Measurements from ENCODE around the gene WDR44. TPM values are rescaled to one million over a fixed set of nuclear protein-coding genes. Genes with fewer than 3 reads are reported as not detected.

WDR44 gene
- total RNA-seq, 4 donors from 2014 or later, result 17.9 to 25.0 (median 19.9) TPM

DNA sequence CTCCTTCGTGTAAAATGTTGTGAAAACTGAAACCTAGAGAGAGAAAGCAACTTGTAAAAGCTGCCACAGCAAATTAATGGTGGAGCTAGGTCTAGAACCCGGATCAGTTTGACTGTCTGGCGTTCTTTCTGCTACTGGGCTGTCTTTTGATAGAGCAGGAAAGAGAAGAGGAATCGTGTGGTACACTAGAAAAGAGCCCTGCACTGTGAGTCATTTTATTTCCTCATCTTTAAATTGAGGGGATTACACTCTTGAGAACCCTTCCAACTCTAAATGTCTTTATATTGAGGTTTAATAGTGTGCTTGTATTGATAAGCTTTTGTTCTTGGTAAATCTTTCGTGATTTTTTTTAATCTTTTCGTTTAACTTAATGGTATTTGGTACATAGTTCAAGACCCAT is 4.3 kb downstream of the WDR44 start:
- TF ChIP-seq, protein P1, sequence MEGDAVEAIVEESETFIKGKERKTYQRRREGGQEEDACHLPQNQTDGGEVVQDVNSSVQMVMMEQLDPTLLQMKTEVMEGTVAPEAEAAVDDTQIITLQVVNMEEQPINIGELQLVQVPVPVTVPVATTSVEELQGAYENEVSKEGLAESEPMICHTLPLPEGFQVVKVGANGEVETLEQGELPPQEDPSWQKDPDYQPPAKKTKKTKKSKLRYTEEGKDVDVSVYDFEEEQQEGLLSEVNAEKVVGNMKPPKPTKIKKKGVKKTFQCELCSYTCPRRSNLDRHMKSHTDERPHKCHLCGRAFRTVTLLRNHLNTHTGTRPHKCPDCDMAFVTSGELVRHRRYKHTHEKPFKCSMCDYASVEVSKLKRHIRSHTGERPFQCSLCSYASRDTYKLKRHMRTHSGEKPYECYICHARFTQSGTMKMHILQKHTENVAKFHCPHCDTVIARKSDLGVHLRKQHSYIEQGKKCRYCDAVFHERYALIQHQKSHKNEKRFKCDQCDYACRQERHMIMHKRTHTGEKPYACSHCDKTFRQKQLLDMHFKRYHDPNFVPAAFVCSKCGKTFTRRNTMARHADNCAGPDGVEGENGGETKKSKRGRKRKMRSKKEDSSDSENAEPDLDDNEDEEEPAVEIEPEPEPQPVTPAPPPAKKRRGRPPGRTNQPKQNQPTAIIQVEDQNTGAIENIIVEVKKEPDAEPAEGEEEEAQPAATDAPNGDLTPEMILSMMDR (IDR thresholded peaks at IDR 0.05; ENCODE audit: low read depth), result no peak

DNA sequence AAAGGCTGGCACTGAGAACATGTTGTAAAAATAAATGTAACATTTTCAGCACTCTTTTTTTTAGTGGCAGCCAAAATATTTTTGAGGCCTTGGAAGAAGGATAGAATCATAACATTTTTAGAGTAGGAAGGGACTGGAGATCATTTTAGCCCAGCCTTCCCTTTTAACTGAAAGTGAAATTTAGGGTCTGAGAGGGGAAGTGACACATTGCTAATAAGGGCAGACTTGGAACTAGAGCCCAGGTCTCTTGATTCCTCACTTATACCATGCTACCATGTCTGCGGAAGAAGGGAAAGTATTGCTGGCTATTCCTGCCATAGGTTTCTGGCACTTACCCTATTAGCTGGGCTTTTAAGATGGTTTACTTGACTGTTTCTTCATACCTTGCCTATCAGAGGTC is 4.8 kb downstream of the WDR44 start:
- TF ChIP-seq, protein P1 (IDR thresholded peaks at IDR 0.05; ENCODE audit: low read depth), result no peak

DNA sequence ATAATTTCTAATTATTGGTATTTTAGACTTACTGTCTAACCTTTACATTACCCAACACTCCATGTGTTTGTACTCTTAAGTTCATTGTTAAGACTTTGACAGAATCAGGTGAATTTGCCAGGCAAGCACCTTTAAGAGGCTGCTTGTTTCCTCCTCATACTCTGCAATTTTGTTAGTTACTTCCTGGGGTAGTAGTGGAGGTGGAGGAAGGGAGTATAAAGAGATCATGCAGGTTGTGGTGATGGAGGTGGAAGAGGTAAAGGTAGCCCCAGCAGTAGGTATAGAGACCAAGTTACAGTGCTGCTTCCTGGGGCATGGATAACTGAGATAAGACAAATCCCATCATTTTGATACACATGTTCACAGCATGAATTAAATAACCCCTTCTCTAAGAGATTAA is 6.7 kb downstream of the WDR44 start:
- TF ChIP-seq, protein P1 (IDR thresholded peaks at IDR 0.05; ENCODE audit: low read depth), result no peak

DNA sequence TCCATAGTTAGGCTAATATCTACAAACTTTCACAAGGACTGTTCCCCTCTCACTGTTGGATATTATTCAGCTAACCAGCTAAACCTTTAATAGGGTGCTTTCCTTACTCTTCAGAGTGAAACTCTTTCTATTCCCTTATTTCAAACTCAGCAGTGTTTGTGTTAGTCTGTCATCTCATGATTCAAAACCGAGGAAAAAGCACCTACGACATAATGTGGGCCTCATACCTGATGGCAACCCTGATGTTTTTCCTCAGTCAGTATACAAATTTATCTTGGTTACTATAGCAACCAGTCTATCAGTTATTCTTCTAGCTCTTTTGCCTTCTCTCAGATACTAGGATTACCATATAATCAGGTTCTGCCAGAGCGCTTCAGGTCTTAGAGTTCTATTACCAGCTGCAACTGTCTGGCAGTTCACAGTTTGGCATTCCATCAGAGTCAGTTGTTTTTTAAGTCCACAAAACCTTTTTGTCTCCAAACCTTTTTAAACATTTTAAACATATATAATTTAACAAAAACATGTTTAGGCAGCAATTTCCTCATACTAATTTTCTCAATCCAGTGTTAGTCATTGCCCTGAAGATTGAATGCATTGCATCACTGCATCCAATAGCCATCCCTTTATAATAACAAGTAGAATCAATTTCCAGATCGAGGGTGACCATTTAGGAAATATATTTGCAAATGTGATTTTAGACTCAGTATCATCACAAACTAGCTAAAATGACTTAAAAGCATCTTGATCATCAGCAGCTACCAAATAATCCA is 7.4 kb downstream of the WDR44 start:
- TF ChIP-seq, protein P1 (IDR thresholded peaks at IDR 0.05; ENCODE audit: low read depth), result no peak

DNA sequence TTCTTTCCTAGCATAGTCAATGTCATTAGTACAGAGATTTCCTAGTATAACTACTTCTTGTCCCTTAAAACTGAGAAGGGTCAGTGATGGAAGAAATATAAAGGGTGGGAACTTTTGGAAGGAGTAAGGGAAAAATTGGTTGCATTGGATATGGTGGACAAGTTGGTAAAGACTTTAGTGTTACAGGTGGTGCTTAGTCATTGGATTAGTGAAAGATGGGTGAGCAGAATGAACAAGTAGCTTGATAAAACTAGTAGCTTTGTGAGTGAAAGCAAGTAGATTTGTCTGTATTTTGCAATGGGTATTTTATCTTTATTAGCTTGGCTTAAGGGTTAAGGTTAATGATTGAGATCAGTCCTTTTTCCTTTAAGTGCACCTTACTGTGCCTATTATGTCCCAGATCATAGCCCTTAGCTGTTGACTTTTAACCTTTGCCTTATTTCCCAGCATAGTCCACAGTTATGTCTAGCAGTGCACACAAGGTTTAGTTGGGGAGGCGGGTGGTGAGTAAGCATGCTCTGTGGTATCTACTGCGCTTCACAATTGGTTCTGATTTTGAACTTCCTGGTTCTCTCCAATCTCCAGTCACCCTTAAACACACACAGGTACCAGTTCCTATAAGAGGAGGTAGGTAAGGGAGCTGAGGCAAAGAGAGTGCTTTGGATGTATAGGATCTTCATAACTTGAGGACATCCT is 9.5 kb downstream of the WDR44 start:
- TF ChIP-seq, protein P1 (IDR thresholded peaks at IDR 0.05; ENCODE audit: low read depth), result no peak

DNA sequence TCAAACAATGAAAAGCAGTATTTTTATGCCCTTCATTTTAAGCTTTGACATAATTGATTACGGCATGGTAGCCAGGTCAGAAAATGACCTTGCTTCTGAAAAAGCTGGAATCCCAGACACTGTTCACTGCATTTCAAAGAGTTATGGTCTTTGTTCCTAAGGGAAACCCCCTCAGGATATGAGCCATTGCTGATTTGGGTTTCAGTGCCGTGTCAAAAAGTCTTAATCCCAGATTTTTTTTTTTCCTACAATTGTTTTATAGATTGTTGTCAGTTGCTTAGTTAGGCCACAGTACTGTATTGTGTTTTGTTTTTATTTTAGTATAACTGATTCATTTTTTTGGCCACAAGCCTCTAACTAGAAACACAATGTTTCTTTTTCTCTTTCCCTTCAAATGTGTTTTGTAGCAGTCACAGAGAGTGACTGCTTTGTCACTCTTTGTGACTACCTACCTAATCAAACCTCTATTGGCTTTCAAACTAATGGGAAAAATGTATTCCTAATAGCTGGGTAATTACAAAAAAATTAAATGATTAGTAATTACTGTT is 10.3 kb downstream of the WDR44 start:
- TF ChIP-seq, protein P1 (IDR thresholded peaks at IDR 0.05; ENCODE audit: low read depth), result no peak

DNA sequence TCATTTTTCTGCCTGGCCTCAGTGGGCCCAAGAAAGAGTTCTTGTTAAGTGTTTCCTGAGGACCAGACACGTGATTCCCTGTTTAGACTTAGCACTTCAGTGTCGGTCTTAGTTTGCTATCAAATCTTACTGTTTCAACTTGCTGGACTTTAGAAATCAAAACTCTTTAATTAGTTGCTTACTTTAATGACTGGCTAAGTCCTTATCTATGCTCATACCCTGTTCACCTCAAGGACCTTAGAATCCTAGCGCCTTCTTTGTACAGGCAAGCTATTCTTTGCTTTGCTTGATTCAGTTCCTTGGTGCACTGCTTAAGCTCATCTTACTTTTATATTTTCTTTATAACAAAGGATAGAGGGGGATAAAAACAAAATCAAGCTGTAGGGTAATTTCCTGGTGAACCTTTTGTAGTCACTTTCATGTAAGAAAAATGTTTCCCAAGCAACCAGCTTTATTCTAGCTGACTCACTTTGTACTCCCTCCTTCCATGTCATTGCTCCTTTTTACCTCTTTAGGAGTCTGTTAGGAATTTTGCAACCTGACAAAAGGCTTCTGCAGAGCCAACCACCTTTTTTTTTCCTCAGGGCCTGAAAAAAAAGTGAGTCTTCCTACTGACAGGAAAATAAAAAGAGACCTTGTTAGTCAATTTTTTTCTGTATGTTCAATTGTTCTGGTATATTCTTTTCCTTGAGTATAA is 14.7 kb downstream of the WDR44 start:
- TF ChIP-seq, protein P1 (IDR thresholded peaks at IDR 0.05; ENCODE audit: low read depth), result no peak

Data from subcutaneous adipose tissue (tissue), 4 donors.